Hepatocyte (in vitro differentiated cells): Measurements from ENCODE around the gene ANGPTL4. TPM values are rescaled to one million over a fixed set of nuclear protein-coding genes. Genes with fewer than 3 reads are reported as not detected.

ENCODE experiments used
- DNase-seq: peaks from one replicate; pipeline ENCODE4 v3.0.0-alpha.2; 2016; ENCODE audit warnings: low spot score
- H2AFZ ChIP-seq: fragments of 200-600 bp; sonication (generic); 2 replicates; pipeline ENCODE4 v1.6.0; 2016; ENCODE audit warnings: antibody characterized with exemption, mild to moderate bottlenecking
- H3K27ac ChIP-seq: fragments of 200-600 bp; sonication (generic); 2 replicates; pipeline ENCODE4 v1.5.1; 2016; ENCODE audit warnings: mild to moderate bottlenecking
- H3K27me3 ChIP-seq: fragments of 200-600 bp; sonication (generic); 2 replicates; pipeline ENCODE4 v1.6.1; 2016
- H3K36me3 ChIP-seq: fragments of 200-600 bp; sonication (generic); replicated peaks from 2 replicates; pipeline ENCODE4 v1.5.1; 2016; ENCODE audit warnings: low read depth; ENCODE audit not compliant: insufficient read depth
- H3K4me1 ChIP-seq: fragments of 200-600 bp; sonication (generic); 2 replicates; pipeline ENCODE4 v1.5.1; 2016; ENCODE audit warnings: mild to moderate bottlenecking, moderate library complexity; ENCODE audit not compliant: insufficient read depth
- H3K4me2 ChIP-seq: fragments of 200-600 bp; sonication (generic); 2 replicates; pipeline ENCODE4 v1.6.0; 2016
- H3K4me3 ChIP-seq: fragments of 200-600 bp; sonication (generic); 2 replicates; pipeline ENCODE4 v1.5.1; 2016; ENCODE audit warnings: mild to moderate bottlenecking
- H3K79me2 ChIP-seq: fragments of 200-600 bp; sonication (generic); 2 replicates; pipeline ENCODE4 v1.6.0; 2017; ENCODE audit warnings: mild to moderate bottlenecking
- H3K9me2 ChIP-seq: fragments of 200-600 bp; sonication (generic); replicated peaks from 2 replicates; pipeline ENCODE4 v1.6.0; 2017; ENCODE audit warnings: mild to moderate bottlenecking; ENCODE audit not compliant: insufficient read depth
- H3K9me3 ChIP-seq: fragments of 200-600 bp; sonication (generic); 2 replicates; pipeline ENCODE4 v1.5.1; 2016; ENCODE audit warnings: low read depth, mild to moderate bottlenecking
- H4K20me1 ChIP-seq: fragments of 200-600 bp; sonication (generic); 2 replicates; pipeline ENCODE4 v1.6.0; 2016; ENCODE audit warnings: mild to moderate bottlenecking; ENCODE audit not compliant: insufficient read depth, poor library complexity, severe bottlenecking
- EZH2 ChIP-seq: fragments of 200-600 bp; sonication (generic); IDR thresholded peaks from 2 replicates; pipeline ENCODE4 v1.6.1; 2016; ENCODE audit warnings: antibody characterized with exemption, mild to moderate bottlenecking, borderline replicate concordance
- EZH2phosphoT487 ChIP-seq: fragments of 200-600 bp; sonication (generic); IDR thresholded peaks from one replicate; pipeline ENCODE4 v1.6.1; 2018; ENCODE audit warnings: antibody characterized with exemption, mild to moderate bottlenecking, low read depth, moderate library complexity; ENCODE audit not compliant: unreplicated experiment, severe bottlenecking
- WGBS: methylation state at CpG from one replicate; pipeline ENCODE4 v1.1.6; 2016; ENCODE audit warnings: low lambda C conversion rate; ENCODE audit errors: missing lambda C conversion rate; 5-methylcytosine and 5-hydroxymethylcytosine counted together
- polyA plus RNA-seq: library from polyadenylated mRNA; unstranded; fragments of >200 nt; fragmentation: Nextera tagmentation; extraction: Ambion mirVana; gene quantifications from 2 replicates; pipeline ENCODE4 v1.2.1, GENCODE V29; 2016
- total RNA-seq: library from RNA; depleted of rRNA; stranded (reverse); fragments of >200 nt; gene quantifications from 2 replicates; pipeline ENCODE4 v1.2.3, GENCODE V29; 2014
- TF ChIP-seq, protein P1 (sequence below): fragments of 200-600 bp; sonication (generic); IDR thresholded peaks from 2 replicates; pipeline ENCODE4 v1.5.1; 2016; ENCODE audit warnings: antibody characterized with exemption, mild to moderate bottlenecking; ENCODE audit not compliant: poor library complexity

The ANGPTL4 gene
- total and polyA plus RNA-seq, 2 experiments from 2014 or later, result 14.7 to 23.4 TPM

DNA sequence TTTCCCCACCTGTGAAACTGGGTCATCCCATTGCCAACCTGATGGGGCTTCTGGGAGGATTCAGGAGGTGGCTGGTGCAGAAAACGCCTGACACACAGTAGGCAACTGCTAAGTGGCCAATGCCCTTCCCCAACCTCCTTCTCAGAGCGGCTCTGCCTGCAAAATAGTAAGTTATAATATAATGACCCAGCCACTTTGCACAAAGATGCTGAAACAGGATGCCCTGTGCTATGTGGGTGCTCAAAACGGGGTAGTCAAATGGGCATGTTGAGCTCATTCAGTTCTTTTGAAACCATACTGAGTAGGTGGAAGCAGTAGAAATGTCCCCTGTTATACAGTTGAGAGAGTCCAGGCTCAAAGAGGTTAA lies 49.7 kb downstream of the ANGPTL4 start:
- DNase-seq, result no peak
- Histone ChIP-seq H3K9me2 (no peaks in the 10 kb centered on the region), H3K27ac (no peak overlapping the region), H3K36me3 (no peaks in the 10 kb centered on the region), H3K27me3 (no peaks in the 10 kb centered on the region), H3K9me3 (no peaks in the 10 kb centered on the region), H3K4me2 (peak overlapping the region; percentile 82), H3K4me1 (peaks cover 3% of the 10 kb centered on the region), H4K20me1 (no peaks in the 10 kb centered on the region), H2AFZ (peak overlapping the region; percentile 35), H3K4me3 (peak overlapping the region; percentile 18), H3K79me2 (no peaks in the 10 kb centered on the region)
- WGBS, result 36% methylated on average over 3 of the region's 3 CpGs
- TF ChIP-seq EZH2phosphoT487 (no peak), EZH2 (no peak)
- TF ChIP-seq, protein P1, sequence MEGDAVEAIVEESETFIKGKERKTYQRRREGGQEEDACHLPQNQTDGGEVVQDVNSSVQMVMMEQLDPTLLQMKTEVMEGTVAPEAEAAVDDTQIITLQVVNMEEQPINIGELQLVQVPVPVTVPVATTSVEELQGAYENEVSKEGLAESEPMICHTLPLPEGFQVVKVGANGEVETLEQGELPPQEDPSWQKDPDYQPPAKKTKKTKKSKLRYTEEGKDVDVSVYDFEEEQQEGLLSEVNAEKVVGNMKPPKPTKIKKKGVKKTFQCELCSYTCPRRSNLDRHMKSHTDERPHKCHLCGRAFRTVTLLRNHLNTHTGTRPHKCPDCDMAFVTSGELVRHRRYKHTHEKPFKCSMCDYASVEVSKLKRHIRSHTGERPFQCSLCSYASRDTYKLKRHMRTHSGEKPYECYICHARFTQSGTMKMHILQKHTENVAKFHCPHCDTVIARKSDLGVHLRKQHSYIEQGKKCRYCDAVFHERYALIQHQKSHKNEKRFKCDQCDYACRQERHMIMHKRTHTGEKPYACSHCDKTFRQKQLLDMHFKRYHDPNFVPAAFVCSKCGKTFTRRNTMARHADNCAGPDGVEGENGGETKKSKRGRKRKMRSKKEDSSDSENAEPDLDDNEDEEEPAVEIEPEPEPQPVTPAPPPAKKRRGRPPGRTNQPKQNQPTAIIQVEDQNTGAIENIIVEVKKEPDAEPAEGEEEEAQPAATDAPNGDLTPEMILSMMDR, result no peak

DNA sequence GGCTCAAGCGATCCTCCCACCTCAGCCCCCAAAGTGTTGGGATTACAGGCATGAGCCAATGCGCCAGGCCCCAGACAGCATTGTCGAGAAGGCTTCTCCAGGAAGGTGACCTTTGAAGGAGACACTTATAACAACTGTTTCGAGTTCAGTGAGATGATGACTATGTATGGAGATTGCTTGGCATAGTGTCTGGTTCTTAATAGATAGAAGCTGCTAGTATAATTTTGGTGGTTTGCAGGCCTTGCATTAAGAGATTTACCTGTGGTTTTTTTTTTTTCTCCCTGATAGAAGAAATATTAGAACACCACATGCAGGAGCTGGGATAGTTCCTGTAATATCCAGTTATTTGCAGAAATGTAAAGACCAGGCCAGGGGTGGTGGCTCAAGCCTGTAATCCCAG lies 52.8 kb downstream of the ANGPTL4 start:
- no peak overlapping the region for H3K27ac ChIP-seq
- H3K9me3 ChIP-seq, result no peaks in the 10 kb centered on the region
- DNase-seq, result no peak
- H3K4me2 ChIP-seq, result no peak overlapping the region
- peaks cover 3% of the 10 kb centered on the region for H3K4me1 ChIP-seq
- no peaks in the 10 kb centered on the region for H3K79me2 ChIP-seq
- 91% methylated on average over 4 of the region's 4 CpGs for WGBS
- no peaks in the 10 kb centered on the region for H4K20me1 ChIP-seq
- H3K9me2 ChIP-seq, result no peaks in the 10 kb centered on the region
- no peaks in the 10 kb centered on the region for H3K36me3 ChIP-seq
- no peak for TF ChIP-seq EZH2phosphoT487
- TF ChIP-seq EZH2, result no peak
- H3K27me3 ChIP-seq, result no peaks in the 10 kb centered on the region
- H2AFZ ChIP-seq, result no peak overlapping the region
- no peak overlapping the region for H3K4me3 ChIP-seq

DNA sequence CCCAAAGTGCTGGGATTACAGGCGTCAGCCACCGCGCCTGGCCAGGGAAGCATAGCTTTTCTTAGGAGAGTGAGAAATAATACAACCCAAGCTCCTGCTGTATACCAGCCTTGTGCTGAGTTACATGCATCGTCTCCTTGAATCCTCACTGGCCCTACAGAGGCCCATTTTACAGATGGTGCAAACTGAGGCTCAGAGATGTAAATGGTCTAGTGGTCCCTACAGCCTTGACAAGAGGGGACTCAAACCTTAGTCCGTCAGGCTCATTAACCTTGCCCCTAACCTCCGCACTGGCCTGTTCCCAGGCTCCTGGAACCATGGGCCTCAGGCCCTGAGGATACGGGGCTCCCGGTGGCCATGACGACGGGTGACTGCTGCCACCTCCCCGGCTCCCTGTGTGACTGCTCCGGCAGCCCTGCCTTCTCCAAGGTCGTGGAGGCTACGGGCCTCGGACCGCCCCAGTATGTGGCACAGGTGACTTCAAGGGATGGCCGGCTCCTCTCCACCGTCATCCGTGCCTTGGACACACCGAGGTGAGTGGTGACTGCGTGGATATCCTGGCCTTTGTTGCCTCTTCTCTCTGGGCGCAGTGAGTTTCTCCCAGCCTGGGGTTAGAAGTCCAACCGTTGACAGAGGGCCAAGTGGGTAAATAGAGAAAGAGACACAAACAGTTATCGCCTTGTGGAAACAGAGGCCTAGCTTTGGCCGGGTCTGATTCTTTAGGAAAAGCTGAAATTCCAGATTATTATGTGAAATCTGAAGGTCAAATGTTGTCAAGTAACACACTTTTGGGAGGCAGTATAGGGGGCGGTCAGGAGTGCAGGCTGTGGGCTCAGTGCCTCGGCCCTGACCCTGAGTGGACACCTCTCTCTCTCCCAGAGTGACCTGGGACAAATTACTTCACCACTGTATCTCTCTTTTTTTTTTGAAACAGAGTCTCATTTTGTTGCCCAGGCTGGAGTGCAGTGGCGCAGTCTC lies 57.8 kb downstream of the ANGPTL4 start:
- TF ChIP-seq EZH2 (no peak), EZH2phosphoT487 (no peak)
- TF ChIP-seq, protein P1, result no peak
- H3K4me2 ChIP-seq, result no peak overlapping the region
- DNase-seq, result peak; percentile 23
- WGBS, result 81% methylated on average over 28 of the region's 28 CpGs
- no peak overlapping the region for H3K4me3 ChIP-seq
- H3K9me3 ChIP-seq, result no peaks in the 10 kb centered on the region
- peaks cover 11% of the 10 kb centered on the region for H3K4me1 ChIP-seq
- no peaks in the 10 kb centered on the region for H4K20me1 ChIP-seq
- H3K27ac ChIP-seq, result peak overlapping the region; percentile 48
- H3K79me2 ChIP-seq, result no peaks in the 10 kb centered on the region
- no peaks in the 10 kb centered on the region for H3K27me3 ChIP-seq
- no peaks in the 10 kb centered on the region for H3K9me2 ChIP-seq
- H2AFZ ChIP-seq, result no peak overlapping the region
- no peaks in the 10 kb centered on the region for H3K36me3 ChIP-seq

DNA sequence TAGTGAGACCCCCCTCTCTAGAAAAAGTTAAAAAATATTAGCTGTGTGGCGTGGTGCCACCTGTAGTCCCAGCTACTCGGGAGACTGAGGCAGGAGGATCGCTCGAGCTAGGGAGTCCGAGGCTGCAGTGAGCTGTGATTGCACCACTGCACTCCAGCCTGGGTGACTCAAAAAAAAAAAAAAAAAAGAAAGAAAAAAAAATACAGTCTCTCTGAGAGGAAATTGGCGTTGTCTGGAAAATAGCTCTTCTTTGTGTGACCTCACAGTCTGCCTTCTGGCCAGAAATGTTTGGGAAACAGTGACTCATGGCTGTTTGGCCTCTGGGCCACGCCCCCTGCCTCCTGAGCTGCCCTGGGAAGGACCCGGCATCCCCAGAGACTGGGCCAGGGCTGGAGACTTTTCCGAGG lies 59.9 kb downstream of the ANGPTL4 start:
- H3K36me3 ChIP-seq, result no peaks in the 10 kb centered on the region
- H3K9me3 ChIP-seq, result no peaks in the 10 kb centered on the region
- H3K9me2 ChIP-seq, result no peaks in the 10 kb centered on the region
- 31% methylated on average over 9 of the region's 9 CpGs for WGBS
- peak overlapping the region; percentile 89 for H3K27ac ChIP-seq
- H3K4me1 ChIP-seq, result peaks cover 7% of the 10 kb centered on the region
- DNase-seq, result peak; percentile 96
- TF ChIP-seq EZH2phosphoT487, result no peak
- TF ChIP-seq EZH2, result no peak
- TF ChIP-seq, protein P1, result no peak
- H4K20me1 ChIP-seq, result no peaks in the 10 kb centered on the region
- no peak overlapping the region for H3K4me3 ChIP-seq
- H2AFZ ChIP-seq, result peak overlapping the region; percentile 4
- no peaks in the 10 kb centered on the region for H3K27me3 ChIP-seq
- no peaks in the 10 kb centered on the region for H3K79me2 ChIP-seq
- peak overlapping the region; percentile 65 for H3K4me2 ChIP-seq
